GM12878 (cell line): ENCODE data around the gene BCL2.

Source experiments
- BCL11A ChIP-seq: IDR thresholded peaks from 2 replicates; pipeline ENCODE4 v1.6.1; 2011; ENCODE audit warnings: low read depth, low read length
- CTCF ChIP-seq, 3 experiments: IDR thresholded peaks in 2 of 3; conservative IDR thresholded peaks in 1 of 3; 2 replicates each; pipeline ENCODE4 v1.5.1; 2011; ENCODE audit warnings: low read depth in 3 of 3, low read length in 3 of 3, mild to moderate bottlenecking in 3 of 3, control low read depth in 2 of 3, moderate library complexity in 2 of 3, inconsistent platforms in 1 of 3, mixed read lengths in 1 of 3; ENCODE audit not compliant: control insufficient read depth in 2 of 3, insufficient read depth in 1 of 3; ENCODE audit errors: extremely low read depth in 1 of 3
- HDAC6 ChIP-seq: fragments of 200-600 bp; sonication (generic); IDR thresholded peaks from one replicate; pipeline ENCODE4 v1.8.0; 2017; ENCODE audit warnings: antibody characterized with exemption; ENCODE audit not compliant: unreplicated experiment
- POLR2AphosphoS5 ChIP-seq: IDR thresholded peaks from 2 replicates; pipeline ENCODE4 v1.6.1; 2011; ENCODE audit warnings: mild to moderate bottlenecking, low read length, inconsistent platforms
- SP1 ChIP-seq: IDR thresholded peaks from one replicate; pipeline ENCODE4 v1.6.1; 2011; ENCODE audit warnings: low read depth, low read length

- TF ChIP-seq BCL11A (no peak), POLR2AphosphoS5 (no peak), HDAC6 (no peak), SP1 (no peak), CTCF (IDR thresholded peaks at IDR 0.05 in 2 of 3, conservative IDR thresholded peaks at IDR 0.05 in 1 of 3; ENCODE audit: control insufficient read depth in 2 of 3, extremely low read depth in 1 of 3, insufficient read depth in 1 of 3, low read depth in 3 of 3, low read length in 3 of 3) (no peak)
Measured at GRCh38 chr18:63130176-63130575, 189.4 kb downstream of the BCL2 start.
